C4-2B (cell line): ENCODE data around the gene CTIF.

Source experiments
- H3K27ac ChIP-seq: fragments of 450-650 bp; 2 replicates; pipeline ENCODE4 v1.5.1; 2017
- ZFX ChIP-seq: fragments of 450-650 bp; IDR thresholded peaks from 2 replicates; pipeline ENCODE4 v1.6.1; 2017
- TF ChIP-seq, protein P1 (sequence below): fragments of 450-650 bp; conservative IDR thresholded peaks from 2 replicates; pipeline ENCODE4 v1.5.1; 2017; ENCODE audit warnings: mild to moderate bottlenecking

The CTIF gene

DNA sequence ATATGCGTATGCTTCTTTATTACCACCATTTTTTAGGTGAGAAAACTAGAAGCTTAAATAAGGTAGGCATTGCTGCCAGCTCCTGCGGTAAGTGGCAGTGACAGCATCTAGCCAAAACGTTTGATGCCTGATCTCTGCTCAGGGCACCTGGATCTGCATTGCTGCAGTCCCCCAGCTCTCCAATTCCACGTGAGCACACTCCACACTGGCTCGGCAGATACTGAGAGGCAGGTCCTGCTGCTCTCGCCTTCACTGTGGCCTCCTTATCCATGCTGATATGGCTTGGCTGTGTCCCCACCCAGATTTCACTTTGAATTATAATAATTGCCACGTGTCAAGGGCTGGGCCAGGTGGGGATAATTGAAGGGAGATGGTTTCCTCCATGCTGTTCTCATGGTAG lies 160.9 kb downstream of the CTIF start:
- TF ChIP-seq, protein P1, sequence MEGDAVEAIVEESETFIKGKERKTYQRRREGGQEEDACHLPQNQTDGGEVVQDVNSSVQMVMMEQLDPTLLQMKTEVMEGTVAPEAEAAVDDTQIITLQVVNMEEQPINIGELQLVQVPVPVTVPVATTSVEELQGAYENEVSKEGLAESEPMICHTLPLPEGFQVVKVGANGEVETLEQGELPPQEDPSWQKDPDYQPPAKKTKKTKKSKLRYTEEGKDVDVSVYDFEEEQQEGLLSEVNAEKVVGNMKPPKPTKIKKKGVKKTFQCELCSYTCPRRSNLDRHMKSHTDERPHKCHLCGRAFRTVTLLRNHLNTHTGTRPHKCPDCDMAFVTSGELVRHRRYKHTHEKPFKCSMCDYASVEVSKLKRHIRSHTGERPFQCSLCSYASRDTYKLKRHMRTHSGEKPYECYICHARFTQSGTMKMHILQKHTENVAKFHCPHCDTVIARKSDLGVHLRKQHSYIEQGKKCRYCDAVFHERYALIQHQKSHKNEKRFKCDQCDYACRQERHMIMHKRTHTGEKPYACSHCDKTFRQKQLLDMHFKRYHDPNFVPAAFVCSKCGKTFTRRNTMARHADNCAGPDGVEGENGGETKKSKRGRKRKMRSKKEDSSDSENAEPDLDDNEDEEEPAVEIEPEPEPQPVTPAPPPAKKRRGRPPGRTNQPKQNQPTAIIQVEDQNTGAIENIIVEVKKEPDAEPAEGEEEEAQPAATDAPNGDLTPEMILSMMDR = no peak
- no peak for TF ChIP-seq ZFX
- H3K27ac ChIP-seq = no peak overlapping the region

DNA sequence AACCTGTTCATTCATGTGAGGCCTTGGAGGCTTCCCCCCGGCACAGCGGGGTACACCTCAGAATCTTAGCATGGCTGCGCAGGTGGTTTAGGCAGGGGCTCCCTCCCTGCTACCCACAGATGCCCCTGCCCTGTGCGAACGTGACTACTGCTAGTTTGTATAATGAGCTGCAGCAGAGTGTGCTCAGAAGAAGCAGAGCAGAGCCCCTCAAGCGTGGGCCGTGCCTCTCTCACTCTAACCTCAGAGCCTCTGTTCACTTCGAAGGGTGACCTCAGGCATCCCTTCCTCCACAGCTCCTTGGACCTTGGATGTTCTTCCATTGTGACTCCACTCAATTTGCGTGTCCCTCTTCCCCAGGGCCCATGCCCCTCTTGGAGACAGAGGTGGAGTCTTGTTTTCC lies 161.6 kb downstream of the CTIF start:
- no peak overlapping the region for H3K27ac ChIP-seq
- TF ChIP-seq, protein P1 = no peak
- no peak for TF ChIP-seq ZFX

DNA sequence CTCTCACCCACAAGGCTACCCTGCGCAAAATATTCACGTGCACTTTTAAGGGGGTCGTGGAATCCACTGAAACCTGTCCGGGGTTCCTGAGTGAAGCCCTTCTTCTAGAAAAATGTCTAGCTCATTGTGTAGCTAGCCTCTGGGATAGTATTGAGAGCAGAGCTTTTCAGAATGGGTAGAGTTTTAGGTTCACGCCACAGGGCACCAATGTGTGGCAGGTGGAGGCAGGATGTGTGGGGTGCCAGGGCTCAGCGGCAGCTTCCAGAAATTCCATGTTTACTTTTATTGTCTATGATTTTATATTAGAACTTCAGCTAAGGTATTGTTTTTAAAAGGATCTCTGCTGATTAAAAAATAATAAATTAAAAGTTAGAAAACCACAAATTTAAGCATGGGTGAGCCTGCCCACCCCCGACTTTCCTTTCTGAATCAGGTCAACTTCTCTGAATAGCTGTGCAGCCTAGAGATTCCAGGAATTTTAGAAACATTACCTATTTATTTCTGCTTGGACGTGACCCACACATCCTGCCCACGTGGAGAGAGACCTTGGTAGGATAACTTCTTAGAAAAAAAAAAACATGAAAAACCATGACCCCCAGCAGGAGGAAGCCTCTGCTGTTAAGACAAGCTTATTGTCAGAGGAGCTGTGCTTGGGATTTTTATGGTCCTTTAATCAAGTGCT lies 163.7 kb downstream of the CTIF start:
- TF ChIP-seq, protein P1 = no peak
- no peak for TF ChIP-seq ZFX
- no peak overlapping the region for H3K27ac ChIP-seq

DNA sequence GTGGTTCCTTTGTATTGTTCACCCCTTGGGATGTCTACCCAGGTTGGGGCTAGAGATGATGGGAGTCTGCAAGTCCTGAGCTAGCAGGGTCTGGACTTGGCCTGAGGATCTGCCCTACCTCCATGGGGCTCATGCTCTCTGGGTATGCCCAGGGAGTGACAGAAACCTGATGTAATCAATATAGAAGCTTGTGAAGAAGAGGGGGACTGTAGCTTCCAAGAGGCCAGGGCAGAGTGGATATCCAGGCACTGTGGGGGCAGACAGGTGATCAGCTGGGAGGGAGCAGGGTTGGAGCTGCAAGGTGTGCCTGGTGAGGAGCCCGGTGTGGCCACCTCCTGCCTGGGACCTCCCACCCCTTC lies 164.2 kb downstream of the CTIF start:
- no peak overlapping the region for H3K27ac ChIP-seq
- TF ChIP-seq, protein P1 = no peak
- no peak for TF ChIP-seq ZFX

DNA sequence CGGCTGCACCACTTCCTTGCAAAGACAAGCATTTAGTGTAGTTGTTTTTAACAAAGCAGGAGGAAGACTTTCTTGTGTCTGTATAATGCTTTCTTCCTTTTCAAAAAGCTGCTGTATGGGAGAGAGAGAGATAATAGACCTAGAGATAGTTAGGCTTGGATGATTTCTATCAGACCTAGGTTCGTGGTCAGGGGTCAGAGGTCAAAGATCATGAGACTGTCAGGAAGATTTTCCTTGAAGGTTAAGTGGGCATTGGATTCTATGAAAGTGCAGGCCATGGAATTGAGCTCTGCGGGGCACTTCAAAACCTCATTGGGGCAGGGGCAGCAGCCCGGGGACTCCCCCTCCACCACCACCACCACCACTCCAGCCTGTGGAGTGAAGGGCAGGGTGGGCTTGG lies 164.6 kb downstream of the CTIF start:
- no peak overlapping the region for H3K27ac ChIP-seq
- TF ChIP-seq ZFX = no peak
- TF ChIP-seq, protein P1 = no peak

DNA sequence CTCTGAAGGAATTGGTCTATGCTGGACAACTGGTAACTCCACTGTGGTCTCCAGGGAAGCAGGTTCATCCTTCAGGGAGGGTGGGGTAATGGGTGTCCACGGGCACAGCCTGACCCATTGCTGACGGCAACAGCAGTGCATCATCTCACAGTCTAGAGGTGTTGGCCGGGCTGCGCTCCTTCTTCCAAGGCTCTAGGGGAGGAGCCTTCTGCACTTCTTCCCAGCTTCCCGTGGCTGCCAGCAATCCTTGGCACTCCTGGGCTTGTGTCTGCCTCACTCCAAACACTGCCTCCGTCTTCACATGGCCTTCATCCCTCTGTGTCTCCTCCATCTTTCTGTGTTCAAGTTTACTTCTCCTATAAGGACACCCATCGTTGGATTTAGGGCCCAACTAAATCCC lies 166.2 kb downstream of the CTIF start:
- TF ChIP-seq, protein P1 = no peak
- no peak for TF ChIP-seq ZFX
- H3K27ac ChIP-seq = no peak overlapping the region

DNA sequence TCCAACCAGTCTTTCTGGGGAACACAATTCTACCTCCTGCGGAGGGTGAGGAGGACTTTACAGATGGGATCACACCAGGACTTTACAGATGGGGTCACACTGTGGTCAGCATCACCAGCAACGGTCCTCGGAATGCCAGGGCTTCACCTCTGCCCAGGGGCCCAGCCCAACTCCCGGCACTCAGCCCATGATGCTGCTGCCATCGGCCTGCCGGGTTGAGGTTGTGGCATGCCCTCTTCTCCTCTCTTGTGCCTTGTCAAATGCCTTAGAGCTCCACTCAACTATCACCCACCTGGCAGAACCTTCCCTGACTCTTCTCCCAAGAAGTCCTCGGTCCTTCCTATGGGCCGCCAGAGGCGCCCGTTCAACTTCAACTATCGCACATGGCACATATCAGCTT lies 166.7 kb downstream of the CTIF start:
- no peak overlapping the region for H3K27ac ChIP-seq
- TF ChIP-seq, protein P1 = no peak
- no peak for TF ChIP-seq ZFX
